Gastrocnemius medialis (tissue), 4 donors: ENCODE results near the gene CLUH. TPM values are rescaled to one million over a fixed set of nuclear protein-coding genes. Genes with fewer than 3 reads are reported as not detected.

Experiments
- ATAC-seq, 2 donors: fragments of 150-250 bp; one replicate each; pipeline ENCODE4 v1.9.1; 2016
- DNase-seq, 2 donors: peaks; one replicate each; pipeline ENCODE4 v3.0.0-alpha.2; 2019
- H3K27ac ChIP-seq, 4 donors: fragments of 200-600 bp; sonication (generic); 1 replicate in 1 of 4; 2 replicates in 3 of 4; pipeline ENCODE4 v1.5.1; 2016 to 2018; ENCODE audit warnings: mild to moderate bottlenecking in 2 of 4, moderate library complexity in 1 of 4
- H3K27me3 ChIP-seq, 3 donors: fragments of 200-600 bp; sonication (generic) in 2 of 3; 1 replicate in 1 of 3; 2 replicates in 2 of 3; pipeline versions ENCODE4 v1.5.1 to v1.6.0; 2016 to 2019; ENCODE audit warnings: mild to moderate bottlenecking in 1 of 3, moderate library complexity in 1 of 3
- H3K36me3 ChIP-seq, 2 donors: fragments of 200-600 bp; sonication (generic) in 1 of 2; one replicate each; pipeline ENCODE4 v1.5.1; 2017 to 2018
- H3K4me1 ChIP-seq, 2 donors: fragments of 200-600 bp; sonication (generic) in 1 of 2; one replicate each; pipeline ENCODE4 v1.5.1; 2016 to 2017; ENCODE audit warnings: mild to moderate bottlenecking in 2 of 2
- H3K4me3 ChIP-seq, 4 donors: fragments of 200-600 bp; sonication (generic) in 3 of 4; 1 replicate in 1 of 4; 2 replicates in 3 of 4; pipeline ENCODE4 v1.5.1; 2016 to 2019; ENCODE audit warnings: mild to moderate bottlenecking in 2 of 4
- H3K9me3 ChIP-seq, 3 donors: fragments of 200-600 bp; sonication (generic) in 2 of 3; 1 replicate in 1 of 3; 2 replicates in 2 of 3; pipeline ENCODE4 v1.5.1; 2016 to 2019
- POLR2A ChIP-seq, 2 donors: fragments of 450-650 bp; IDR thresholded peaks; one replicate each; pipeline ENCODE4 v1.6.1; 2017; ENCODE audit warnings: antibody characterized with exemption in 2 of 2, mild to moderate bottlenecking in 2 of 2, moderate library complexity in 2 of 2
- in situ Hi-C, 4 donors: fragments of 200-750 bp; cut with MboI; loops; one replicate each; pipeline versions ENCODE4 v1.15.0 to v1.8.0; 2017; ENCODE audit warnings: low sequenced_read_pairs in 4 of 4
- intact Hi-C: fragments of 100-400 bp; cut with DNase I; formaldehyde crosslinking; loops from one replicate; pipeline ENCODE4 v1.15.1; 2023; ENCODE audit warnings: low total_unique reads
- total RNA-seq, 4 donors: library from RNA; depleted of rRNA; stranded (reverse); fragments of >200 nt; gene quantifications; one replicate each; pipeline versions ENCODE4 v1.1.0 to v1.2.3, GENCODE V29; 2016
- TF ChIP-seq, protein P1 (sequence below), 5 experiments: fragments of 450-650 bp in 3 of 5; fragments of 200-600 bp in 2 of 5; sonication (generic) in 2 of 5; IDR thresholded peaks in 4 of 5; conservative IDR thresholded peaks in 1 of 5; 1 replicate in 4 of 5; 2 replicates in 1 of 5; pipeline ENCODE4 v1.5.1; 2016 to 2019; ENCODE audit warnings: antibody characterized with exemption in 5 of 5, mild to moderate bottlenecking in 3 of 5, moderate library complexity in 3 of 5

The CLUH gene
- total RNA-seq, 4 donors from 2014 or later = 104 to 286 (median 211) TPM

DNA sequence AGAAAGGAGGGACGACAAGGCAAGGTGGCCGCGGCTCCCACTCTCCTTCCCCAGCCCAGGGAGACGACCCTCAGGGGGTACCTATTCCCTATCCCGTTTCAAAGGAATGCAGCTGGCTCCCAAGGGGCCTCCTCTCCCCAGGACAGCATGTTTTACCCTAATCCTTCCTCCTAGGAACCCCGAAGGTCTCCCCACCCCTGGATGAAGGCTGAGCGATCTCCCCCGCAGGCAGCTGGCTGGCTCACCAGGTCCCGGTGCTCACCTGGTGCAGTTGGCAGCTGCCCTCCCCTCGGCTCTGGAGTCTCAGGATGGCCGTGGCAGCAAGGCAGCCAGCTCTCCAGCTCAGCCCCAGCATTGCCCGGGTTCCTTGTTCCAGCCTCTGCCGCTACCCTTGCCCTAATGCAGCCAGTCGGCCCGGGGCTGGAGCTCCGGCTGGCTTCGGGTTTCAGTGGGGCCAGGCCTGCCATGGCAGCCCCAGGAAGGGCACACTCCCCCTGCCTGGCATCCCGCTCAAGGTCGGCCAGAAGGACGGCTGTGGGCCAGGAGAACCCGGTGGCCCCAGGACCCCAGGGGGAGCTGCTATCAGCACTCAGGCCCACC lies 4.6 kb downstream of the CLUH start:
- in situ Hi-C loops = loop anchor here in 1 of 4 donors (25.0 kb wide), 1 partner anchor 295 kb away; the partner anchor contains the start of gene MNT
- peaks cover 0 to 15% of the 10 kb centered on the region in 2 donors for H3K36me3 ChIP-seq
- H3K27me3 ChIP-seq = no peaks in the 10 kb centered on the region
- no peak for TF ChIP-seq POLR2A (IDR thresholded peaks at IDR 0.05)
- TF ChIP-seq, protein P1, sequence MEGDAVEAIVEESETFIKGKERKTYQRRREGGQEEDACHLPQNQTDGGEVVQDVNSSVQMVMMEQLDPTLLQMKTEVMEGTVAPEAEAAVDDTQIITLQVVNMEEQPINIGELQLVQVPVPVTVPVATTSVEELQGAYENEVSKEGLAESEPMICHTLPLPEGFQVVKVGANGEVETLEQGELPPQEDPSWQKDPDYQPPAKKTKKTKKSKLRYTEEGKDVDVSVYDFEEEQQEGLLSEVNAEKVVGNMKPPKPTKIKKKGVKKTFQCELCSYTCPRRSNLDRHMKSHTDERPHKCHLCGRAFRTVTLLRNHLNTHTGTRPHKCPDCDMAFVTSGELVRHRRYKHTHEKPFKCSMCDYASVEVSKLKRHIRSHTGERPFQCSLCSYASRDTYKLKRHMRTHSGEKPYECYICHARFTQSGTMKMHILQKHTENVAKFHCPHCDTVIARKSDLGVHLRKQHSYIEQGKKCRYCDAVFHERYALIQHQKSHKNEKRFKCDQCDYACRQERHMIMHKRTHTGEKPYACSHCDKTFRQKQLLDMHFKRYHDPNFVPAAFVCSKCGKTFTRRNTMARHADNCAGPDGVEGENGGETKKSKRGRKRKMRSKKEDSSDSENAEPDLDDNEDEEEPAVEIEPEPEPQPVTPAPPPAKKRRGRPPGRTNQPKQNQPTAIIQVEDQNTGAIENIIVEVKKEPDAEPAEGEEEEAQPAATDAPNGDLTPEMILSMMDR (IDR thresholded peaks at IDR 0.05 in 4 of 5, conservative IDR thresholded peaks at IDR 0.05 in 1 of 5) = no peak
- peak in 1 of 2 donors; percentile 76 for DNase-seq
- no peaks in the 10 kb centered on the region for H3K9me3 ChIP-seq
- H3K27ac ChIP-seq = peak overlapping the region; percentile 91 to 98 (median 96)
- peak overlapping the region; percentile 51 to 84 (median 68) for H3K4me3 ChIP-seq
- intact Hi-C loops = loop anchor here (1.0 to 5.0 kb wide), 3 partner anchors 113 to 325 kb away; partner anchors contain the start of gene METTL16
- peaks cover 47 to 63% of the 10 kb centered on the region in 2 donors for H3K4me1 ChIP-seq
- ATAC-seq = peak; percentile 1 to 16

DNA sequence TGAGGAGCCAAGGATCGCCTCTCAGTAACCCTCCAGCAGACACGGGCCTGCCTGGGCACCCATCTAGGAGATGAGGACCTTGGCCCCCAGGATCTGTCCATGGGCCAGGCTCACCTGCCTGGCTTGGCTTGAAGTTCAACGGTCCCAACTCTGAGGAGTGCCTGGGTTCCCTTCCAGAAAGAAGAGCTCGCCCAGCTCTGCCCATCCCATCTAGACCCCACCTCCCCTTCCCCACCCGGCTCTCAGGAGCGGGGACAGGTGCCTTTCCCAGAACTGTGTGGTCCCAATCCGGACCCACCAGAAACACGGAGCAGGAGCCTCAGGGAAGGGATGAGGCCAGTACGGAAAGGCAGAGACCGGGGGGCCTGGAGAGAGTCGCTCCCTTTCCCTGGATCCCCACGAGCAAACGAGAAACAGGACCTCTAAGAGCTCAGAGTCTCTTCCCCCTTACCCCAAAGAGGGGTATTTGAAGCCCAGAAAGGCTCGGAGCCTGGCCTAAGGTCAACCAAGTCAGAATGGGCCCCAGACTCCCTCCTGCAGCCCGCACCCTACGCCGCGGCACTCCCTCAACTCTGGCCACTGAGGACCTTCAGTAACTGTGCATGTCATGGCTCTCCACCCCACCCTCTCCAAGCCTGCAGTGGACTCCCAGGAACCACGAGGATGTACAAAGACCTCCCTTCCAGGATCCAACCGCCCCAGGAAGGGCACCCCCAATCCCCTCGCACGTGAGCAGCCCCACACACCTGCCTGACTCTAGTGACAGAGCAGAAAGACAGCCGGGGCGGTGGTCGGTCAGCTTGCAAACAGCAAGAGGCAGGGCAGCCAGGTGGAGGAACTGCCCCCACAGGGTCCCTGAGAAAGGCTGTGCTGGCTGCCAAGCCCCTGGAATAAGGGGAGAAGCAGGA lies 5.4 kb downstream of the CLUH start:
- ATAC-seq = no peak
- H3K27me3 ChIP-seq = no peaks in the 10 kb centered on the region
- peak overlapping the region in 3 of 4 donors; percentile 51 to 84 (median 70) for H3K4me3 ChIP-seq
- H3K36me3 ChIP-seq = peaks cover 0 to 24% of the 10 kb centered on the region in 2 donors
- peak in 1 of 2 donors; percentile 38 for DNase-seq
- H3K27ac ChIP-seq = peak overlapping the region; percentile 91 to 98 (median 96)
- in situ Hi-C loops = loop anchor here in 1 of 4 donors (25.0 kb wide), 1 partner anchor 294 kb away; the partner anchor contains the start of gene MNT
- intact Hi-C loops = loop anchor here (5.0 kb wide), 2 partner anchors 194 to 324 kb away; partner anchors contain the start of gene METTL16
- TF ChIP-seq, protein P1 (IDR thresholded peaks at IDR 0.05 in 4 of 5, conservative IDR thresholded peaks at IDR 0.05 in 1 of 5) = no peak
- TF ChIP-seq POLR2A (IDR thresholded peaks at IDR 0.05) = no peak
- H3K4me1 ChIP-seq = peaks cover 47 to 61% of the 10 kb centered on the region in 2 donors
- H3K9me3 ChIP-seq = no peaks in the 10 kb centered on the region

DNA sequence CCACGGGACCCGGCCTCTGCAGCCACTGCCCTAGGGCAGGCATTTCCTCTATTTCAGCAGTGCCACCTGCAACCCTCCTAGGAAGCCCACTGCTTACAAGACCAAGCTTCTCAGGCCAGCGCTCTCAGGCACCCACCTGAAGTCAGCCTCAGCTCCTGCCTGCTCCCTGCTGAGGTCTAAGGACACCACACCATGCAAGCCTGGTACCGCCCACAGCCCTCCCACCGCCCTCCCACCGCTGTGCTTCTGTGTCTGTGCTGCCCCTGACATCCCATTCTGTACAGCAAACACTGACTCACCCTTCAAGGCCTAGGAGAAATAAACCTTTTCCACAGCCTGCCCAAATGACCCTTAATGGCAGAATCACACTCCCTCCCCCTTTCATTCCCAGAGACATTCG lies 6.3 kb downstream of the CLUH start:
- Histone ChIP-seq H3K4me1 (peaks cover 45 to 58% of the 10 kb centered on the region in 2 donors), H3K27ac (peak overlapping the region; percentile 91 to 98 (median 96)), H3K9me3 (no peaks in the 10 kb centered on the region), H3K36me3 (peaks cover 0 to 32% of the 10 kb centered on the region in 2 donors), H3K27me3 (no peaks in the 10 kb centered on the region), H3K4me3 (no peak overlapping the region)
- TF ChIP-seq POLR2A (IDR thresholded peaks at IDR 0.05) = no peak
- TF ChIP-seq, protein P1 (IDR thresholded peaks at IDR 0.05 in 4 of 5, conservative IDR thresholded peaks at IDR 0.05 in 1 of 5) = no peak
- DNase-seq (peak in 1 of 2 donors; percentile 18), ATAC-seq (no peak)
- in situ Hi-C loops (loop anchor here in 1 of 4 donors (25.0 kb wide), 1 partner anchor 293 kb away; the partner anchor contains the start of gene MNT), intact Hi-C loops (loop anchor here (5.0 kb wide), 2 partner anchors 193 to 323 kb away; partner anchors contain the start of gene METTL16)

DNA sequence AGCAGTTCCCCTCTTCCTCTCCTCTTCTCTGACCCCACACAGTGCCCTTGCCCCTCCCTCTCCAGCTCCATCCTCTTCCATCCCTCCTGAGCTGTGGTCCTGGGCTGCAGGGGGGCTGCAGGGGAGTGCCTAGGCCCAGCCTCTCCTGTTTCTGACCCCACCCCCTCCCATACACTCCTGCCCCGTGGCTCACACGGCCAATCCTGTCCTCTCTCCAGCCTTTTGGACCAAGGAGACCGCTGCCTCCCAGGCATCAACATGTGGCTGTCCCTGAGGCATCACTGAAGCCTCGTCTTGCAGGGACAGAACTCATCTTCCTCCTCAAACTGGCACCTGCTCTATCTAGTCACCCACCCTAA lies 6.7 kb downstream of the CLUH start:
- H3K36me3 ChIP-seq = peaks cover 0 to 36% of the 10 kb centered on the region in 2 donors
- intact Hi-C loops = loop anchor here (5.0 kb wide), 2 partner anchors 193 to 323 kb away; partner anchors contain the start of gene METTL16
- no peak overlapping the region for H3K4me3 ChIP-seq
- TF ChIP-seq POLR2A (IDR thresholded peaks at IDR 0.05) = no peak
- TF ChIP-seq, protein P1 (IDR thresholded peaks at IDR 0.05 in 4 of 5, conservative IDR thresholded peaks at IDR 0.05 in 1 of 5) = no peak
- peaks cover 42 to 54% of the 10 kb centered on the region in 2 donors for H3K4me1 ChIP-seq
- DNase-seq = no peak
- peak overlapping the region; percentile 42 to 98 (median 96) for H3K27ac ChIP-seq
- ATAC-seq = no peak
- H3K27me3 ChIP-seq = no peaks in the 10 kb centered on the region
- in situ Hi-C loops = loop anchor here in 1 of 4 donors (25.0 kb wide), 1 partner anchor 293 kb away; the partner anchor contains the start of gene MNT
- no peaks in the 10 kb centered on the region for H3K9me3 ChIP-seq
